ENCODE data around the gene GRHL1.

GRHL1 gene

DNA sequence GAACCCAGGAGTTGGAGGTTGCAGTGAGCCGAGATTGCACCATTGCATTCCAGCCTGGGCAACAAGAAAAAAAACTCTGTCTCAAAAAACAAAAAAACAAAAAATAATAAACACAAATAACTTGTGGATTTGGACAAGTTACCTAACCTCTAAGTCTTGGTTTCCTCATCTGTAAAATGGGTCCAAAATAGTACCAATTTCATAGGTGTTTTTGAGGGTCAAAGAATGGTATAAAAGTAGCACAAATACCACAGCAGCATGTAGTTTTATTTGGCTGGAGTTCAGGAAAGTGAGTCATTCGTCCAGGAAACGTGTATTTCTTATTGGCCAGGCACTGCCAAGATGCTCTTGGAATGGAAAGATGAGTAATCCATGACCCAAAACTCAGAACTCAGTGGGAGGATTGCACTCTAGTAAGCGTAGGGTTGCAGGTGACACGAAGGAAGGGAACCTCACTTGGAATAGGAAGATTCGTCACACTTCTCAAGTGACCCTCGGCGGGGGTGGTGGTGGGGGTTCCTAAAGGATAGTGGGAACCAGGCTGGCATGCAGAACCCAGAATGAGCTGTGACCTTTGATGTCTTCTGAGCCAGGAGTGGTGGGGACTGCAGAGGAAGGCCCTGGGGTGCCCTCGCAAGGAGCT lies 24.4 kb downstream of the GRHL1 start:
- TF ChIP-seq, protein P1, sequence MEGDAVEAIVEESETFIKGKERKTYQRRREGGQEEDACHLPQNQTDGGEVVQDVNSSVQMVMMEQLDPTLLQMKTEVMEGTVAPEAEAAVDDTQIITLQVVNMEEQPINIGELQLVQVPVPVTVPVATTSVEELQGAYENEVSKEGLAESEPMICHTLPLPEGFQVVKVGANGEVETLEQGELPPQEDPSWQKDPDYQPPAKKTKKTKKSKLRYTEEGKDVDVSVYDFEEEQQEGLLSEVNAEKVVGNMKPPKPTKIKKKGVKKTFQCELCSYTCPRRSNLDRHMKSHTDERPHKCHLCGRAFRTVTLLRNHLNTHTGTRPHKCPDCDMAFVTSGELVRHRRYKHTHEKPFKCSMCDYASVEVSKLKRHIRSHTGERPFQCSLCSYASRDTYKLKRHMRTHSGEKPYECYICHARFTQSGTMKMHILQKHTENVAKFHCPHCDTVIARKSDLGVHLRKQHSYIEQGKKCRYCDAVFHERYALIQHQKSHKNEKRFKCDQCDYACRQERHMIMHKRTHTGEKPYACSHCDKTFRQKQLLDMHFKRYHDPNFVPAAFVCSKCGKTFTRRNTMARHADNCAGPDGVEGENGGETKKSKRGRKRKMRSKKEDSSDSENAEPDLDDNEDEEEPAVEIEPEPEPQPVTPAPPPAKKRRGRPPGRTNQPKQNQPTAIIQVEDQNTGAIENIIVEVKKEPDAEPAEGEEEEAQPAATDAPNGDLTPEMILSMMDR (IDR thresholded peaks at IDR 0.05; ENCODE audit: low read length, missing control alignments): no peak
- DNase-seq (ENCODE audit: low read depth): peak; percentile 97
- H3K4me3 ChIP-seq (replicated peaks; ENCODE audit: low read depth, low read length): no peak overlapping the region

DNA sequence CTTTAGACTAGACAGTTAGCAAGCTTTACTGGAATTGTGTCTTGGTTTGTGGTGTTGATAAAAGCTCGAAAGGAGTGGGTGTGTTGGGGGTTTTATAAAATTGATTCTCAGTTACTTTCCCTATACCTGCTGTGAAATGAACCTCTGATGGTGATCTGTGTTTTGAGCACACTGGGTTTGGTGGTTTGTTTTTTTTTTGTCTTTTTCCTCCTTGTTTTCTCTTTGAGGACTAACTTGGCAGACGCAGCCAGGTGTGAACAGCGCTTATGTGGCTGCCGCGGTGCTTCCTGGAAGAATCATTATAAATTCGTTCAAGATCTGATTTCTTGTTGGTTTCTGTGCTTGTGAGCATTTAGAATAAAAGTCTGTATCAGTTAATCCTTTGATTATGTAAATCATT lies 28.5 kb downstream of the GRHL1 start:
- TF ChIP-seq, protein P1 (IDR thresholded peaks at IDR 0.05; ENCODE audit: low read length, missing control alignments): no peak
- H3K4me3 ChIP-seq (replicated peaks; ENCODE audit: low read depth, low read length): no peak overlapping the region
- DNase-seq (ENCODE audit: low read depth): no peak

DNA sequence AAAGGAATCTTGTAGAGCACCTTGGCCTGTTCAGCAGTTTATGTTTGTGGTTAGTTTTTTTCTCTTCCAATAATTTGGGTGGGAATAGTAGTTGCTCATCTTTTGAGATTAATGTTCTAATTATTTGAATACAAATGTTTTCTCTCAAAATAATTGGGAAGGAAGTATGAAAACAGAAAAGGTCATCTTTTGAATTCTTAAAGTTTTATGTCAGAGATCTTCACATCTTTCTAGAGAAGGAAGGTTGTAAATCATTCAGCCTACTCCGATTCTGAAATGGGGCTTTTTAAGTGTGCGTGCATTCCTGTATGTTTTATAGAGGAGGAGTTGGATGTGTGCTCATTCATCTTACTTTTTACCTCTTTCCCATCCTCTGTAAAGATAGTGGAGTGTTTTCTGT lies 29.0 kb downstream of the GRHL1 start:
- DNase-seq (ENCODE audit: low read depth): no peak
- TF ChIP-seq, protein P1 (IDR thresholded peaks at IDR 0.05; ENCODE audit: low read length, missing control alignments): no peak
- no peak overlapping the region for H3K4me3 ChIP-seq (replicated peaks; ENCODE audit: low read depth, low read length)

DNA sequence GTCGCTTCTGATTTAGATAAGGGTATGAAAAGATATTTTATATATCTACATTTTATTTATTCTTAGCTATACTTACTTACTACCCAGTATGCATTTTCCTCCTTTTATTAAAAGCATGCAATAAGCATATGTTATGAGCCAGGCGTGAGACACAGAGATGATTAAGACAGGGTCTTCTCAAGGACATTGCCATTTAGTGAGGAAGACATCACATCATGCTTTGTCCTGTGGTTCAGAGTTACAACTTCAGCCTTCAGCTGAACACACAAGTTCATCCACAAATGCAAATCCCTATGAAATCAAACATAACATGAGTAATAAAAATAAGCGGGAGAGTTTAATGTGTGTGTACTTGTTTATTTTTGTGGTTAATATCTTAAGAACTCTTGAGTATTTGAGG lies 30.2 kb downstream of the GRHL1 start:
- no peak overlapping the region for H3K4me3 ChIP-seq (replicated peaks; ENCODE audit: low read depth, low read length)
- TF ChIP-seq, protein P1 (IDR thresholded peaks at IDR 0.05; ENCODE audit: low read length, missing control alignments): no peak
- DNase-seq (ENCODE audit: low read depth): no peak

DNA sequence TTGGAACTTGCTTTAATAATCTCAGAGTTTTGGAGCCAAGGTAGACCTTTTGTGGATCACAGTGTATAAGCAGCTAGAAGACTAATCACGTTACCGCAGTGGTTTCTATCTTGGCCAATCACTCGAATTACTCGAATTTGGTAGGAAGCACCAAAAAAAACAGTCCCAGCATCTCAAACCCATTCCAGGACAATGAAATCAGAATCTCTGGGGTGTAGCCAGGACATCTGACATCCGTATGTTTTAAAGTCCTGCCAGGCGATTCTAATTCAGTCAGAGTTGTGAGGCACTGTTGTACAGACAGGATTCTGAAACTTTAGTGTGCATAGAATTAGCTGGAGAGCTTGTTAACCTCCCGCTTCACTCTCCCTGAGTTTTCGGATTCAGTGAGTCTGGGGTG lies 30.8 kb downstream of the GRHL1 start:
- H3K4me3 ChIP-seq (replicated peaks; ENCODE audit: low read depth, low read length): no peak overlapping the region
- TF ChIP-seq, protein P1 (IDR thresholded peaks at IDR 0.05; ENCODE audit: low read length, missing control alignments): no peak
- DNase-seq (ENCODE audit: low read depth): peak; percentile 81

DNA sequence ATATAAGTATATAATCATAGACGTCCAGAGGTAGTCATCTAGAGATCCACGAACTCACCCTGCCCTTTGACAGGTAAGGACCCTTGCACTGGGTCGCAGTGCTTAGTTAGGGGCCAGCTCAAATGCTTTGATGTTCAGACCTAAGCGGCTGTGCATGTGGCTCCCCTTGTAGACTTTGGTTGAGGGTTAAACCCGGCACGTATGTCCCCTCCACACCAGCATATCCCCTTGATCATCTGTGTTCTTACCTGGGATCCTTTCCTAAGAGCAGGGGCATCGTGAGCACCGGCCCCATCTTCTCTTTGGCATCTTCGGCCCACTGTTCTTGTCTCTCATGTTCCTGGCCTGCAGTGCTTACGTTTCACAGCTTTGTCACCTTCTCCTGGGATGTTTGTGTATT lies 31.4 kb downstream of the GRHL1 start:
- TF ChIP-seq, protein P1 (IDR thresholded peaks at IDR 0.05; ENCODE audit: low read length, missing control alignments): no peak
- no peak overlapping the region for H3K4me3 ChIP-seq (replicated peaks; ENCODE audit: low read depth, low read length)
- DNase-seq (ENCODE audit: low read depth): no peak

Data from fibroblast of pulmonary artery (primary cell).